SK-N-MC (cell line): ENCODE results near the gene LSM3.

ENCODE experiments used
- EZH2 ChIP-seq: fragments of 200-600 bp; sonication (generic); IDR thresholded peaks from one replicate; pipeline ENCODE4 v1.6.1; 2017; ENCODE audit warnings: antibody characterized with exemption
- FOXP2 ChIP-seq: optimal IDR thresholded peaks from 2 replicates; pipeline ENCODE3; 2011; ENCODE audit warnings: mild to moderate bottlenecking, moderate library complexity; ENCODE audit not compliant: insufficient read depth; ENCODE audit errors: extremely low read length, control extremely low read depth
- POLR2AphosphoS5 ChIP-seq: IDR thresholded peaks from 2 replicates; pipeline ENCODE4 v1.6.1; 2012; ENCODE audit warnings: mild to moderate bottlenecking, low read depth, low read length, borderline replicate concordance

- TF ChIP-seq POLR2AphosphoS5 (no peak), EZH2 (no peak), FOXP2 (no peak)
These were observed 42.3 kb downstream of the LSM3 start for GRCh38 chr3:14220933-14221332.
